ENCODE results near the gene PRRT1B.

The PRRT1B gene

DNA sequence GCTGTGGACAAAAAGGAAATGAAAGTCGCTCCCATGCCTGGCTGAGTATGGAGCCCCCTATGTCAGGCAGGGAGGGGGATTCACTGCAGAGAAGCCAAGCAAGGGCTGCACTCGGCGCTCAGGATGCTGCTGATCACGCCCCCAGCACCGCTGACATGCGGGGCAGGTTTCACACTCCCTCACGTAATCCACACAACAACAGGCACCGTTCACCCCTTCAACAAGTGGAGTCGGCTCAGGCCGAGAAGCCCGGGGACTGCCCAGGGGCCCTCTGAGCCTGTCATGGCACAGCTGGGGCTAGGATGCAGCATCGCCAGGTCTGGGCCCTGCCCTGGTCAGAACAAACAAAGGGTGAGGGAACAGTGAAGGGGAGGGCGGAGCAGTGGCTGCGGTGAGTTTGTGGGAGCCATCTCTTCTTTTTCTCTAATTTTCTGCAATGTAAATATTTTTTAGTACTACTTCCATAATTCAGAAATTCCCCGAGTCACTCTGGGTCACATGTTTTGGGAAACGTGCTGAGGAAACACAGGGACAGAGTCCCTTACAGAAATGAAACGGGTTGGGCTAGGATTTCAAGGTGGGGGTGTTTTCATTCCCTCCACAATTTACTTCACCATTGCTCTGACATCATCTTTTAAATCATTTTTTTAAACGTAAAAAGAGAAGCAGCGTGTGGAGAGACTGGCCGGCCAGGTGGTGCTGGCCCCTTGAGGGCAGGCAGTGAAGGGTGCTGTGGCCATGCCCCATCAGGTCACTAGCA lies 49.8 kb downstream of the PRRT1B start:
- H2BK120ac ChIP-seq (ENCODE audit: insufficient read depth, low read length, poor library complexity): peak overlapping the region; percentile 45
- H2AFZ ChIP-seq (ENCODE audit: insufficient read depth, low read length, poor library complexity): no peak overlapping the region
- H3K4ac ChIP-seq (ENCODE audit: low read depth, low read length): peak overlapping the region; percentile 17
- peaks cover 71 to 78% of the 10 kb centered on the region in 2 experiments for H3K36me3 ChIP-seq (ENCODE audit: control insufficient read depth in 1 of 2, insufficient read depth in 2 of 2, low read length in 2 of 2)
- peak overlapping the region; percentile 27 for H2AK5ac ChIP-seq (ENCODE audit: low read length)
- H3K4me1 ChIP-seq (ENCODE audit: control insufficient read depth in 1 of 2, insufficient read depth in 2 of 2, low read length in 2 of 2): peaks cover 21 to 27% of the 10 kb centered on the region in 2 experiments
- H4K12ac ChIP-seq (ENCODE audit: low read depth, low read length): peak overlapping the region; percentile 33
- peak overlapping the region; percentile 41 for H4K91ac ChIP-seq (ENCODE audit: low read depth, low read length)
- H3K79me1 ChIP-seq (ENCODE audit: low read length): peaks cover 16% of the 10 kb centered on the region
- no peak overlapping the region for H3K4me2 ChIP-seq (ENCODE audit: low read length)
- WGBS (ENCODE audit: extremely low coverage, insufficient coverage, insufficient read length): no CpG with 5 or more reads among the region's 20 CpGs
- H3K27me3 ChIP-seq (ENCODE audit: insufficient read depth, low read length): no peaks in the 10 kb centered on the region
- H3K23ac ChIP-seq (ENCODE audit: low read length): no peak overlapping the region
- H3K9ac ChIP-seq (ENCODE audit: low read length): no peak overlapping the region
- H2BK12ac ChIP-seq (ENCODE audit: low read length): peak overlapping the region; percentile 71
- peak overlapping the region; percentile 39 for H3K18ac ChIP-seq (ENCODE audit: low read length)
- H3K4me3 ChIP-seq (ENCODE audit: low read depth, low read length): no peak overlapping the region
- H3K79me2 ChIP-seq (ENCODE audit: control insufficient read depth, insufficient read depth, low read length, poor library complexity): no peaks in the 10 kb centered on the region
- peak overlapping the region; percentile 4 for H3K27ac ChIP-seq (ENCODE audit: low read depth, low read length)
- peak overlapping the region; percentile 77 for H4K8ac ChIP-seq (ENCODE audit: low read depth, low read length)
- DNase-seq: peak in 1 of 2 donors; percentile 6
- H3K9me3 ChIP-seq (ENCODE audit: insufficient read depth, low read depth, low read length): no peaks in the 10 kb centered on the region
- peak overlapping the region; percentile 57 for H3K14ac ChIP-seq (ENCODE audit: low read length)
- no peak overlapping the region for H2BK5ac ChIP-seq (ENCODE audit: low read depth, low read length, poor library complexity)

DNA sequence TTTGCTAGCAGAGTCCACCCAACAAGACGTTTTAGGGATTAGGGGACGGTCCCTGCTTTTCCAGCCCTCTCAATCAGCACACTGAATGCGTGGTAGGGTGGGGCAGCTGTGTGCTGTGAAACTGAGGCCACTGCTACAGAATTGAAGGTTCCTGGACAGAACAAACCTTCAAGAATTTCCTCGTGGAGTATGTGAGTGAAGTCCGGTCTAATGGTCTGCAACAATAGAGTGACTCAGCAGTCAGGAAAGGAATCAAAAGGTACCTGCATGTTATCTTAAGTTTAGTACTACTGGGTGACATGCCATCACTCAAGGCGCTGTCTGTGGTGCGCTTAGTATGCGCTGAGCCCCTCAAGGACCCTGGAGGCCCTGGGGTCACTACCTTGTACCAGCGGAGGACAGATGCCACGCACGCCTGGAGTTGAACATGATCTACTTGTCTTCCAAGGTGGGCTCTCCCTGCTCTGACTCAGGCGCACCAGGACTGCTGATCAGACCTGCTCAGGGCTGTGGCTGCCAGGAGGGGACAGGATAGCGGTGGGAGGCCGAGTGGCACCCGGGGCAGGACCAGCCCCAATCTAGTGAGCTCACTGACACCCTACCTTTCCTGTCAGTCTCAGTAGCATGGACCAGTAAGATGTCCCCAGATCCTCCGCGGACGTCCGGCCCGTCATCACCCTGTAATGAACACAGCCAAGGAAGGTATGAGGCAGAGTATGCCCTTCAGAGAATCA lies 50.5 kb downstream of the PRRT1B start:
- Histone ChIP-seq H2BK120ac (ENCODE audit: insufficient read depth, low read length, poor library complexity) (peak overlapping the region; percentile 45), H3K9ac (ENCODE audit: low read length) (no peak overlapping the region), H2BK12ac (ENCODE audit: low read length) (peak overlapping the region; percentile 71), H4K91ac (ENCODE audit: low read depth, low read length) (no peak overlapping the region), H3K4ac (ENCODE audit: low read depth, low read length) (no peak overlapping the region), H3K36me3 (ENCODE audit: control insufficient read depth in 1 of 2, insufficient read depth in 2 of 2, low read length in 2 of 2) (peaks cover 65 to 76% of the 10 kb centered on the region in 2 experiments), H3K27me3 (ENCODE audit: insufficient read depth, low read length) (no peaks in the 10 kb centered on the region), H3K9me3 (ENCODE audit: insufficient read depth, low read depth, low read length) (no peaks in the 10 kb centered on the region), H3K4me2 (ENCODE audit: low read length) (no peak overlapping the region), H2AFZ (ENCODE audit: insufficient read depth, low read length, poor library complexity) (no peak overlapping the region), H3K14ac (ENCODE audit: low read length) (peak overlapping the region; percentile 57), H3K79me2 (ENCODE audit: control insufficient read depth, insufficient read depth, low read length, poor library complexity) (no peaks in the 10 kb centered on the region), H3K27ac (ENCODE audit: low read depth, low read length) (peak overlapping the region; percentile 9), H3K23ac (ENCODE audit: low read length) (no peak overlapping the region), H2BK5ac (ENCODE audit: low read depth, low read length, poor library complexity) (no peak overlapping the region), H3K4me3 (ENCODE audit: low read depth, low read length) (no peak overlapping the region), H3K79me1 (ENCODE audit: low read length) (peaks cover 16% of the 10 kb centered on the region), H4K8ac (ENCODE audit: low read depth, low read length) (peak overlapping the region; percentile 77), H2AK5ac (ENCODE audit: low read length) (peak overlapping the region; percentile 27), H3K18ac (ENCODE audit: low read length) (peak overlapping the region; percentile 39), H4K12ac (ENCODE audit: low read depth, low read length) (peak overlapping the region; percentile 33), H3K4me1 (ENCODE audit: control insufficient read depth in 1 of 2, insufficient read depth in 2 of 2, low read length in 2 of 2) (peaks cover 21 to 27% of the 10 kb centered on the region in 2 experiments)
- peak; percentile 61 to 74 for DNase-seq
- WGBS (ENCODE audit: extremely low coverage, insufficient coverage, insufficient read length): no CpG with 5 or more reads among the region's 20 CpGs

DNA sequence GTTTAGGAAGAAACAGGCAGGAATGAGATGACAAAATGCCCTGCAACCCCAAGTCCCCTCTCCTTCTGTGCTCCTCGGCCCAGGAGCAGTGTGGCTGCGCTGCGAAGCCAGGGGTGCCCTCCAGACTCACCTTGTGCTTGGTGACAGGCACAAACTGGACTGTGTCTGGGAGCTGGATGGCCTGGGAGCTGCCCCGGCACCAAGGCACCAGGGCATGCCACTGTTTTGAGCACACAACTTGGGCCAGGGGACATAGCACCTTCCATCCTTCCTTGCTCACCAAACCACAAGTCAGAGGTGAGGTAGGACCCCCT lies 51.1 kb downstream of the PRRT1B start:
- no peak for DNase-seq
- Histone ChIP-seq H3K27me3 (ENCODE audit: insufficient read depth, low read length) (no peaks in the 10 kb centered on the region), H3K27ac (ENCODE audit: low read depth, low read length) (peak overlapping the region; percentile 9), H4K91ac (ENCODE audit: low read depth, low read length) (no peak overlapping the region), H2AK5ac (ENCODE audit: low read length) (no peak overlapping the region), H3K18ac (ENCODE audit: low read length) (no peak overlapping the region), H3K4ac (ENCODE audit: low read depth, low read length) (no peak overlapping the region), H3K4me2 (ENCODE audit: low read length) (no peak overlapping the region), H3K23ac (ENCODE audit: low read length) (no peak overlapping the region), H3K79me2 (ENCODE audit: control insufficient read depth, insufficient read depth, low read length, poor library complexity) (no peaks in the 10 kb centered on the region), H2AFZ (ENCODE audit: insufficient read depth, low read length, poor library complexity) (no peak overlapping the region), H4K12ac (ENCODE audit: low read depth, low read length) (no peak overlapping the region), H2BK120ac (ENCODE audit: insufficient read depth, low read length, poor library complexity) (no peak overlapping the region), H3K4me3 (ENCODE audit: low read depth, low read length) (no peak overlapping the region), H3K4me1 (ENCODE audit: control insufficient read depth in 1 of 2, insufficient read depth in 2 of 2, low read length in 2 of 2) (peaks cover 19 to 25% of the 10 kb centered on the region in 2 experiments), H4K8ac (ENCODE audit: low read depth, low read length) (no peak overlapping the region), H3K9me3 (ENCODE audit: insufficient read depth, low read depth, low read length) (no peaks in the 10 kb centered on the region), H3K36me3 (ENCODE audit: control insufficient read depth in 1 of 2, insufficient read depth in 2 of 2, low read length in 2 of 2) (peaks cover 60 to 72% of the 10 kb centered on the region in 2 experiments), H2BK5ac (ENCODE audit: low read depth, low read length, poor library complexity) (no peak overlapping the region), H3K14ac (ENCODE audit: low read length) (peak overlapping the region; percentile 29), H3K9ac (ENCODE audit: low read length) (no peak overlapping the region), H2BK12ac (ENCODE audit: low read length) (peak overlapping the region; percentile 19), H3K79me1 (ENCODE audit: low read length) (peaks cover 14% of the 10 kb centered on the region)
- WGBS (ENCODE audit: extremely low coverage, insufficient coverage, insufficient read length): no CpG with 5 or more reads among the region's 4 CpGs

DNA sequence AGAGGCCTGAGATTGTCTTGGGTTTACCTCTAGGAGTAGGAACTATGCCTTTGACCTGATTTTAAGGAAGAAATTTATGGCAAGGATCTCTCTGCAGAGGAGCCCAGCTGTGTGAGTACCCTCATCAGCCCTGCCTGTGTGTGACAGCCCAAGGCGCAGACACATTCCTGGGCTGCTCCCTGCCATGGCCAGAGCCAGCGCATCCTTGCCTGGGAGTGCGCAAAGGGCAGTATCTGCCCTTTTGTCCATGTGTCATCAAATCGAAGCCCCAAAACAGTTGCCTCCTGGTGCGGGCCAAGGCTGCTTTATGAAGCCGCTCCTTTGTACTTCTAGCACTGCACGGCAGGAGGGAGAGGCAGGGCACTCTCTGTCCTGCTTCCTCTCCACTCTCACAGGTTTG lies 51.9 kb downstream of the PRRT1B start:
- H4K12ac ChIP-seq (ENCODE audit: low read depth, low read length): no peak overlapping the region
- H3K4me2 ChIP-seq (ENCODE audit: low read length): no peak overlapping the region
- no peaks in the 10 kb centered on the region for H3K27me3 ChIP-seq (ENCODE audit: insufficient read depth, low read length)
- H2BK12ac ChIP-seq (ENCODE audit: low read length): peak overlapping the region; percentile 11
- no peak overlapping the region for H4K91ac ChIP-seq (ENCODE audit: low read depth, low read length)
- H3K27ac ChIP-seq (ENCODE audit: low read depth, low read length): no peak overlapping the region
- H2AFZ ChIP-seq (ENCODE audit: insufficient read depth, low read length, poor library complexity): no peak overlapping the region
- no peak overlapping the region for H3K23ac ChIP-seq (ENCODE audit: low read length)
- H3K4me3 ChIP-seq (ENCODE audit: low read depth, low read length): no peak overlapping the region
- H2BK120ac ChIP-seq (ENCODE audit: insufficient read depth, low read length, poor library complexity): no peak overlapping the region
- no peaks in the 10 kb centered on the region for H3K79me2 ChIP-seq (ENCODE audit: control insufficient read depth, insufficient read depth, low read length, poor library complexity)
- no peak overlapping the region for H3K4ac ChIP-seq (ENCODE audit: low read depth, low read length)
- H3K79me1 ChIP-seq (ENCODE audit: low read length): peaks cover 8% of the 10 kb centered on the region
- H3K14ac ChIP-seq (ENCODE audit: low read length): no peak overlapping the region
- no peak overlapping the region for H2AK5ac ChIP-seq (ENCODE audit: low read length)
- H3K36me3 ChIP-seq (ENCODE audit: control insufficient read depth in 1 of 2, insufficient read depth in 2 of 2, low read length in 2 of 2): peaks cover 60 to 73% of the 10 kb centered on the region in 2 experiments
- WGBS (ENCODE audit: extremely low coverage, insufficient coverage, insufficient read length): no CpG with 5 or more reads among the region's 7 CpGs
- H4K8ac ChIP-seq (ENCODE audit: low read depth, low read length): no peak overlapping the region
- peaks cover 12 to 17% of the 10 kb centered on the region in 2 experiments for H3K4me1 ChIP-seq (ENCODE audit: control insufficient read depth in 1 of 2, insufficient read depth in 2 of 2, low read length in 2 of 2)
- no peak overlapping the region for H3K9ac ChIP-seq (ENCODE audit: low read length)
- H3K18ac ChIP-seq (ENCODE audit: low read length): no peak overlapping the region
- no peak overlapping the region for H2BK5ac ChIP-seq (ENCODE audit: low read depth, low read length, poor library complexity)
- peak; percentile 83 to 85 for DNase-seq
- H3K9me3 ChIP-seq (ENCODE audit: insufficient read depth, low read depth, low read length): no peaks in the 10 kb centered on the region

All from trophoblast cell (in vitro differentiated cells and primary cell).